GM12801 (cell line): ENCODE results near the gene ADCY1.

Experiments
- CTCF ChIP-seq: IDR thresholded peaks from one replicate; pipeline ENCODE4 v1.5.1; 2011; ENCODE audit warnings: control low read depth; ENCODE audit not compliant: insufficient read length; ENCODE audit errors: extremely low read depth

Gene ADCY1

GRCh38 chr7:45660201-45660900, 86.2 kb downstream of the ADCY1 start:
- TF ChIP-seq CTCF = no peak

DNA sequence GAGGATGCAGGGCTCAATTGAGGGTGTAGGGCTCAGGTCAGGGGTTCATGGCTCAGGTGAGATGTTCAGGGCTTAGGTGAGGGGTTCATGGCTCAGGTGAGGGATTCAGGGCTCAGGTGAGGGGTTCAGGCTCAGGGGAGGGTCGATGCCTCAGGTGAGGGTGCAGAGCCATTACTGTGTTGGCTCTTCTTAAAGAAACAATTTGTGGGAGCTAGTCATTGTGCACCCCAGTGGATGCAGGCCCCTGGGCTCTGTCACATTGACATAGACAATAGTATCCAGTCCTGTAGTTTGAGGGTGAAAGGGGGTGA, 86.7 kb downstream of the ADCY1 start:
- TF ChIP-seq CTCF = no peak

- TF ChIP-seq CTCF = no peak
Measured at GRCh38 chr7:45661302-45661995, 87.3 kb downstream of the ADCY1 start.

- TF ChIP-seq CTCF = no peak
Measured at GRCh38 chr7:45662018-45662417, 87.8 kb downstream of the ADCY1 start.

- TF ChIP-seq CTCF = no peak
Measured at GRCh38 chr7:45662540-45663166, 88.5 kb downstream of the ADCY1 start.

GRCh38 chr7:45663167-45663921, 89.2 kb downstream of the ADCY1 start:
- TF ChIP-seq CTCF = no peak

- no peak for TF ChIP-seq CTCF
Measured at GRCh38 chr7:45663965-45664633, 89.9 kb downstream of the ADCY1 start.
